ENCODE measurements around the gene SF1. TPM values are rescaled to one million over a fixed set of nuclear protein-coding genes. Genes with fewer than 3 reads are reported as not detected.
A peak's percentile ranks its signal among the peaks of the same experiment; 100 is the strongest.

The SF1 gene
- total RNA-seq, 2 experiments from 2014 or later, result 442 to 462 TPM

GRCh38 chr11:64796757-64797541 lies 18.6 kb upstream of the SF1 start:
- ATAC-seq (no peak), DNase-seq (no peak)
- no peaks in the 10 kb centered on the region for H3K9me3 Mint-ChIP-seq (ENCODE audit: low read depth)
- H3K36me3 Mint-ChIP-seq, result peaks cover 7% of the 10 kb centered on the region
- H3K27me3 Mint-ChIP-seq, result no peaks in the 10 kb centered on the region
- CTCF ChIA-PET, result interaction anchor here (1.2 kb wide), 1 partner anchor 9 kb away, joined by 3 read pairs; no protein-coding TSS in a partner anchor
- peaks cover 26% of the 10 kb centered on the region for H3K4me1 Mint-ChIP-seq
- H3K27ac Mint-ChIP-seq, result no peak overlapping the region
- H3K4me3 Mint-ChIP-seq, result no peak overlapping the region

- Mint-ChIP-seq H3K4me1 (peaks cover 24% of the 10 kb centered on the region), H3K9me3 (ENCODE audit: low read depth) (no peaks in the 10 kb centered on the region), H3K27ac (no peak overlapping the region), H3K36me3 (peaks cover 7% of the 10 kb centered on the region), H3K27me3 (no peaks in the 10 kb centered on the region), H3K4me3 (no peak overlapping the region)
- ATAC-seq (no peak), DNase-seq (no peak)
- CTCF ChIA-PET, result interaction anchor here (1.2 kb wide), 1 partner anchor 9 kb away, joined by 3 read pairs; no protein-coding TSS in a partner anchor
Observed at GRCh38 chr11:64796047-64796756, 17.9 kb upstream of the SF1 start.

GRCh38 chr11:64794526-64794925 lies 16.2 kb upstream of the SF1 start:
- Mint-ChIP-seq H3K4me1 (peaks cover 24% of the 10 kb centered on the region), H3K4me3 (no peak overlapping the region), H3K9me3 (ENCODE audit: low read depth) (no peaks in the 10 kb centered on the region), H3K36me3 (peaks cover 7% of the 10 kb centered on the region), H3K27ac (peak overlapping the region; percentile 3), H3K27me3 (no peaks in the 10 kb centered on the region)
- DNase-seq, result no peak
- CTCF ChIA-PET, result interaction anchor here (1.0 to 1.4 kb wide), 3 partner anchors 16 to 467 kb away, joined by 3 read pairs; partner anchors contain the start of genes POLA2 and SF1
- ATAC-seq, result no peak

GRCh38 chr11:64793271-64794160 lies 15.2 kb upstream of the SF1 start:
- Mint-ChIP-seq H3K4me3 (no peak overlapping the region), H3K4me1 (peaks cover 20% of the 10 kb centered on the region), H3K27ac (peak overlapping the region; percentile 66), H3K27me3 (no peaks in the 10 kb centered on the region), H3K36me3 (peaks cover 3% of the 10 kb centered on the region), H3K9me3 (ENCODE audit: low read depth) (no peaks in the 10 kb centered on the region)
- DNase-seq (no peak), ATAC-seq (no peak)
- CTCF ChIA-PET, result interaction anchor here (1.4 kb wide), 1 partner anchor 15 kb away, joined by 3 read pairs; the partner anchor contains the start of gene SF1

GRCh38 chr11:64792482-64792881 lies 14.1 kb upstream of the SF1 start:
- peak overlapping the region; percentile 4 for H3K27ac Mint-ChIP-seq
- no peak for ATAC-seq
- peaks cover 20% of the 10 kb centered on the region for H3K4me1 Mint-ChIP-seq
- no peak for DNase-seq
- no peak overlapping the region for H3K4me3 Mint-ChIP-seq
- no peaks in the 10 kb centered on the region for H3K9me3 Mint-ChIP-seq (ENCODE audit: low read depth)
- no peaks in the 10 kb centered on the region for H3K27me3 Mint-ChIP-seq
- CTCF ChIA-PET, result interaction anchor here (1.0 kb wide), 1 partner anchor 54 kb away, joined by 3 read pairs; no protein-coding TSS in a partner anchor
- peaks cover 3% of the 10 kb centered on the region for H3K36me3 Mint-ChIP-seq

- Mint-ChIP-seq H3K36me3 (peaks cover 3% of the 10 kb centered on the region), H3K27ac (peak overlapping the region; percentile 36), H3K9me3 (ENCODE audit: low read depth) (no peaks in the 10 kb centered on the region), H3K4me3 (no peak overlapping the region), H3K4me1 (peaks cover 20% of the 10 kb centered on the region), H3K27me3 (no peaks in the 10 kb centered on the region)
- no peak for ATAC-seq
- no peak for DNase-seq
- CTCF ChIA-PET, result interaction anchor here (1.0 kb wide), 1 partner anchor 54 kb away, joined by 3 read pairs; no protein-coding TSS in a partner anchor
Observed at GRCh38 chr11:64791781-64792291, 13.5 kb upstream of the SF1 start.

- no peak for ATAC-seq
- DNase-seq, result no peak
- H3K36me3 Mint-ChIP-seq, result no peaks in the 10 kb centered on the region
- no peak overlapping the region for H3K27ac Mint-ChIP-seq
- CTCF ChIA-PET, result no interaction called here
- no peak overlapping the region for H3K4me3 Mint-ChIP-seq
- H3K9me3 Mint-ChIP-seq (ENCODE audit: low read depth), result no peaks in the 10 kb centered on the region
- peaks cover 12% of the 10 kb centered on the region for H3K4me1 Mint-ChIP-seq
- H3K27me3 Mint-ChIP-seq, result no peaks in the 10 kb centered on the region
Observed at GRCh38 chr11:64790205-64791095, 12.1 kb upstream of the SF1 start.

- H3K9me3 Mint-ChIP-seq (ENCODE audit: low read depth), result no peaks in the 10 kb centered on the region
- peaks cover 2% of the 10 kb centered on the region for H3K36me3 Mint-ChIP-seq
- H3K4me3 Mint-ChIP-seq, result no peak overlapping the region
- H3K4me1 Mint-ChIP-seq, result peaks cover 9% of the 10 kb centered on the region
- CTCF ChIA-PET, result interaction anchor here (0.7 to 1.5 kb wide), 3 partner anchors 10 to 54 kb away, joined by 3 to 6 read pairs (median 3); no protein-coding TSS in a partner anchor
- DNase-seq (no peak), ATAC-seq (no peak)
- no peak overlapping the region for H3K27ac Mint-ChIP-seq
- H3K27me3 Mint-ChIP-seq, result no peaks in the 10 kb centered on the region
Observed at GRCh38 chr11:64789331-64790204, 11.2 kb upstream of the SF1 start.

GRCh38 chr11:64788321-64789215 lies 10.2 kb upstream of the SF1 start:
- peaks cover 2% of the 10 kb centered on the region for H3K36me3 Mint-ChIP-seq
- H3K9me3 Mint-ChIP-seq (ENCODE audit: low read depth), result no peaks in the 10 kb centered on the region
- H3K27ac Mint-ChIP-seq, result no peak overlapping the region
- no peak overlapping the region for H3K4me3 Mint-ChIP-seq
- H3K4me1 Mint-ChIP-seq, result peaks cover 2% of the 10 kb centered on the region
- CTCF ChIA-PET, result interaction anchor here (0.5 to 4.1 kb wide), 10 partner anchors 8 to 220 kb away, joined by 3 to 19 read pairs (median 4); partner anchors contain the start of gene CDC42BPG
- ATAC-seq (no peak), DNase-seq (no peak)
- H3K27me3 Mint-ChIP-seq, result no peaks in the 10 kb centered on the region

- Mint-ChIP-seq H3K27ac (peak overlapping the region; percentile 28), H3K27me3 (no peaks in the 10 kb centered on the region), H3K36me3 (peaks cover 2% of the 10 kb centered on the region), H3K9me3 (ENCODE audit: low read depth) (no peaks in the 10 kb centered on the region), H3K4me3 (no peak overlapping the region), H3K4me1 (no peaks in the 10 kb centered on the region)
- DNase-seq, result peak; percentile 65
- CTCF ChIA-PET, result interaction anchor here (1.0 to 4.1 kb wide), 9 partner anchors 9 to 60 kb away, joined by 3 to 19 read pairs (median 5); partner anchors contain the start of genes CDC42BPG and RASGRP2
- peak; percentile 63 for ATAC-seq
Observed at GRCh38 chr11:64787526-64788320, 9.4 kb upstream of the SF1 start.

Measured in activated CD8-positive, alpha-beta memory T cell treated with anti-CD3 and anti-CD28 coated beads, Interleukin-2, amount 10 ng/mL, durations not matched to agents 7 days and 5 days (primary cell).